Stimulated activated CD8-positive, alpha-beta memory T cell treated with anti-CD3 and anti-CD28 coated beads, Interleukin-15, amount 100 ng/mL, for 1 hour (primary cell): ENCODE measurements around the gene MTRF1.
A peak's percentile ranks its signal among the peaks of the same experiment; 100 is the strongest.
"Not testable (repeated sequence)": the region's sequence is repeated elsewhere in the genome, so short reads cannot be mapped to it uniquely, and the experiment has no call there.

ENCODE experiments used
- DNase-seq: peaks from one replicate; pipeline ENCODE4 v3.0.0-alpha.2; 2020; ENCODE audit warnings: low read depth

The MTRF1 gene

DNA sequence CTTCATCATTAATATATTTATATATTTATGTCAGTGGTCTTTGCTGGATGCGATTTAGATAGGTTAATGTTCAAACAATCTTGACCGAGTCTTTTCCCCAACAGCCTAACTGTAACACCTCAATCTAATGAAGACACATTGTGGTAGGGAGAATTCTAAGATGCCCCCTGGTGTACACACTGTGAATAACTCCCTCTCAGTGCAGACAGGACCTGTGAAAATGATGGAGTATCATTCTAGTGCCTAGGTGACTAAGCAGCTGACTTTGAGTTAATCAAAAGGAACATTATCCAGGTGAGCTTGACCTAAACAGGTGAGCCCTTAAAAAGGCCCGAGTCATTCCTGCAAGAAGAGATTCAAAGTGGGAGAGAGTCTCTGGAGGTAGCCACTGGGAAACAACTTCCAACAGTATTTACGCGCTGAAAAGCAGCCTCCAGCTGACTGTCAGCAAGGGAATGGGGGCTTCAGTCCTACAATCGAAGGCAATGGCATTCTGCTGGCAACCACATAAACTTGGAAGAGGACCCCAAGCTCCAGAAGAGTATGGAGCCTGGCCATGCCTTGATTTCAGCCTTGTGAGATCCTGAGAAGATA lies 41.0 kb downstream of the MTRF1 start:
- peak; percentile 28 for DNase-seq

DNA sequence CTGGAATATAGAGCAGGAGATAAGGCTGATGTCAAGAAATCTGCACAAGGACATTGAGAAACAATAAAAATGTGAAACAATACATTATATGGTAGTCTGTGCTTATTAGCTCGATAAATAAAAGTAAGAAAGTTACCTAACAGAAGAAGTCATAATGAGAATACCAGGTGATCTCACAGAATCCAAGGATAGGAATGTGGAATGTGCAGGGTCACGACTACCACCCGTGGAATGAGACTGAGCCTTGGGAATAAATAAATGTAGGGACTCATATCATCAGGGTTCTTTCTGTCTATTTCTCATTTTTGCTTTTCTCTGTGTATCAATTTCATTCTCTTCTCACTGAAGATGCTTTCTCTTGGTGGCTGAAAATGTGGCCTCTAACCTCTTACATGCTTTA lies 43.0 kb downstream of the MTRF1 start:
- DNase-seq, result no peak

DNA sequence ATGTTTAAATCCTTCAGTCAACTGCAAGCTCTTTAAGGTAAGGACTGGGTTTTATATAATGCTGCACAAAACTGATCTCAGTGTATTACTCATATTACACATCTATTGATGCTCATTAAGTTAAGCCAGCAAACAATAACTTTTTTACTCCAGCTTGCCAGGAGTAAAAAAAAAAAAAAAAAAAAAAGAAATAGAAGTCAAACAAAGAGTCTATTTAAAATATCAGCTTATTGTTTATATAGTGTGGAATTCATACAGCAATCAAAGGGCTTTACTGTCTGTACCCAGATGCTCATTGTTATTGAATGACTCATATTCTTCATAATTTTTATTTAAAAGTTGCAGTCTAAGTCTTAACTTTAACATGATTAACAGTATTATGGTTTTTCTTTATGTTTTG lies 47.2 kb downstream of the MTRF1 start:
- DNase-seq, result no peak

GRCh38 chr13:41213919-41214318 lies 49.5 kb downstream of the MTRF1 start:
- DNase-seq, result no peak

GRCh38 chr13:41213316-41213715 lies 50.1 kb downstream of the MTRF1 start:
- no peak for DNase-seq

- DNase-seq, result no peak
Observed at GRCh38 chr13:41212881-41213280, 50.5 kb downstream of the MTRF1 start.

DNA sequence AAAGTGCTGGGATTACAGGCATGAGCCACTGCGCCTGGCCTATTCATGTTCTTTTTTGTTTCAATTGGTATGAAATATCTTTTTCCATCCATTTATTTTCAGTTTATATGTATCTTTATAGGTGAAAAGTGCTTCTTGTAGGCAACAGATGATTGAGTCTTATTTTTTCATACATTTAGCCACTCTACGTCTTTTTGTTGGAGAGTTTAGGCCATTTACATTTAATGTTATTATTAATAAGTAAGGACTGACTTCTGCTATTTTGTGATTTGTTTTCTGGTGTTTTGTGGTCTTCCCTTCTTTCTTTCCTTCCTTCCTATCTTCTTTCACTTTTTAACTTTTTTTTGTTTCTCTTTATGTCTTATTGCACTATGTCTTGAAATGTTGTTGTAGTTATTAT lies 52.3 kb downstream of the MTRF1 start:
- no peak for DNase-seq

DNA sequence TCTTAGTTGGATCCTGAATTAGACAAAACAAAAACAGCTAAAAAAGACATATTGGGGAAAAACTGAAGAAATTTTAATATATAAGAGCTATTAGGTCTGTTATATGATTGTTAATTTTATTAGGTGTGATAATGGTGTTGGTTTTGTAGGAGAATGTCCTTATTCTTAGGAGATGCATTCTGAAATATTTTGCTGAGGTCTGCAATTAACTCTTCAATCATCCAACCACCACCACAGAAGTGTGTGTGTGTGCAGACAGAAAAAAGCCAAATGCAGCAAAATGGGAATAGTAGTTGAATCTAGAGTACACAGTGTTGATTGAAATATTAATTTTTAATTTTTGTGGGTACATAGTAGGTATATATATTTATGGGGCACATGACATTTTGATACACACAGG lies 56.9 kb downstream of the MTRF1 start:
- no peak for DNase-seq

DNA sequence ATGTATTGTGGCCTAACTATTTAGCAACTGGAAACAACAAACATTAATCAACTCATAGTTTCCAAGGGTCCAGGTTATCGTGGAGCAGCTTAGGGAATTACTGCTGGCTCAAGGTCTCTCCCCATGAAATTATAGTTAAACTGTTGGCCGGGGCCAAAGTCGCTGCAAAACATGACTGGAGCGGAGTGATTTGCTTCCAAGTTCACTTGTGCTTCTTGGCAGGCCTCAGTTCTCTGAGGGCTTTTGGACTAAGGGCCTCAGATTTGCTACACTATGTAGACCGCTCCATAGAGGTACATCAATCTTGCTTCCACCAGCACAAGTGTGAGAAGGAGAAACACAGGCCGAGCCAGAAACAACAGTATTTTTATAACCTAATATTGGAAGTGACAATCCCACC lies 59.6 kb downstream of the MTRF1 start:
- no peak for DNase-seq

DNA sequence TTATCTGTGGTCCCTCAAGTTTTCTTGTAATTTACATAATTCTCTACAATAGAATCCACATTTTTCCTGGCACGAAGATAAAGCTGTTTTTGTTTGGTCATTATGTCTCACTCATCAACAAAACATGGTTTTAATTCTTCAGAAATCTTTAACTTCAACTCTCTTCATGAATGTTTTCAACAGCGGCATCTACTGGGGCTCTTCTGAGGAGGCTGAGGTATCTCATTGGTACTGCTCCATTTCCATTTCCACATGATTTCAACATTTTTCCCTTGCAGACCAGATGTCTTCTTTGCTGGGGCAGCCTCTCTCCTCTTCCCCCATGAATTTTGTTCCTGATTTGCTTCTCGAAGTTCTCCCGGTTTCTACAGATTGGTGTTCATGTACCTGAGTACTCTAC lies 63.2 kb downstream of the MTRF1 start:
- DNase-seq, result no peak

DNA sequence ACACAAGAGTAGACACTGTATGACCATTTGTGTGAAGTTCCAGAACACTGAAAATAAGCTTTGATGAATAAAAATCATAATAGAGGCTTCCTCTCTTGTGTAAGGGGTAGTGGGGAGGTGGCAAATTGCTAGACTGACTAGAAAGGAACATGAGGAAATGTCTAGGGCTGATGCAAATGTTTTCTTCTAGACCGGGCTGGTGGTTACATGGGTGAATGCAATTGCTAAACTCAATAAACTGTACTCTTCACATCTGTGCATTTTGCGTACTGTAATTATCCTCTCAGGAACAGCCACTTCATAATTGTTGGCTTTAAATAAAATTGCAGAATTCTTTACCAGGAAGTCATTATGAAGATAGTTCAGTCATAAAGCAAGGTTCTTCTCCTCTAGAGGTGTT lies 63.9 kb downstream of the MTRF1 start:
- no peak for DNase-seq

- no peak for DNase-seq
Observed at GRCh38 chr13:41199079-41199478, 64.3 kb downstream of the MTRF1 start.

- no peak for DNase-seq
Observed at GRCh38 chr13:41196620-41197019, 66.8 kb downstream of the MTRF1 start.

DNA sequence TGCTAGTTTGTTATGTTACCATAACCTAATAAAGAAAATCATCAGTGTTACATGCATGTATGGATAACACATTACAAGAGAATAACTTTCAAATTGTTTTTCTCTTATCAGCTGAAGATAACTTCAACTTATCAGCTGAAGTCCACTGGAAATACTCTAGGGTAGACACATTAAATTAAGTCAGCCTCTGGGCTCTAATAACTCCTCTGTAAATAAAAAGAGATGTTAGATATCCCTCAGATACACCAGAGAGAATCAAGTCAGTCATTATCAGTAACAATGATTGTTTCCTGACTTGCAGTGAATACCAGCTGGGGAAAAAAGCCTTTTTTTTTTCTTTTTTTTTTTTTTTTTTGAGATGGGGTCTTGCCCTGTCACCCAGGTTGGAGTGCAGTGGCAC lies 67.4 kb downstream of the MTRF1 start:
- no peak for DNase-seq

DNA sequence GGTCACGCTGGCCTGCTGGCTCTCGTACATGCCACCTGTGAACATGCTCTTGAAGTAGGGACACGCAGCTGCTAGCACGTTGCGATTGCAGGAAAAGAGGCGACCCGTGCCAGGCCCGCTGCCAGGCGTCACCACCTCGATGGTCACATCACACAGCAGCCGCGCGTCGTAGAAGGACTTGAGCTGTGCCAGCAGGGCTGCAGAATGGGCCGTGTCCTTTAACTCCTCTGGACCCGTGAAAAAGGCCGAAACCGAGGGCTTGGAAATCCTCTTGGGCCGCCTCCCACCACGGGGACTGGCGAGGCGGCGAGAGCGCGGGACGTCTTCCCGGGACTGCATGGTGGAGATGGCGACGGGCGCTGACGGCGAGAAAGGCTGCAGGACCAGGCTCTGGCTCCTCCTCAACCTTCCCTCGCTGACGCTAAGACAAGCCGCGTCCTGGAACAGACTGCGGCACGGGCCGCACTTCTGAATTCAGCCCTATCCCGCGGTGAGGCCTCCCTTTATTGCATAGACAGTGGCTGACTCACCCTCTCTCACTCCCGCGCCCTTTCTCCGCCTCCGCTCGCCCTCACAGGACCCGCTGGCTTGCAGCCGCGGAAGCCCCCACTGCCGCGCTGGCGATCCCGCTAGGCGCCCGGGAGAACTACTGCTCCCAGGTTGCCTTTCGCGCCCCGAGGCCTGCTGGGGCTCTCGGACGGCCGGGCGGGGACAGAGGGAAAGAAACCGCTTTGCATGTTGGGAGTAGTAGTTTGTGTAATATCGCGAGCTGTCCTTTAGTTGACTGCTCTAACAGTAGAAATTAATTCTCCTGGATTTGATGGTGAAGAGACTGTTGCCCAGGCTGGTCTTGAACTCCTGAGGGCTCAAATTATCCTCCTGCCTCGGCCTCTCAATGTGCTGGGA lies 69.2 kb downstream of the MTRF1 start, which contains the start of gene KBTBD7:
TSS of gene KBTBD7 (minus strand) at position 651 of the 906 bp plus-strand sequence. CDS start at position 339, 312 bp downstream.
- DNase-seq, result peak; percentile 82

DNA sequence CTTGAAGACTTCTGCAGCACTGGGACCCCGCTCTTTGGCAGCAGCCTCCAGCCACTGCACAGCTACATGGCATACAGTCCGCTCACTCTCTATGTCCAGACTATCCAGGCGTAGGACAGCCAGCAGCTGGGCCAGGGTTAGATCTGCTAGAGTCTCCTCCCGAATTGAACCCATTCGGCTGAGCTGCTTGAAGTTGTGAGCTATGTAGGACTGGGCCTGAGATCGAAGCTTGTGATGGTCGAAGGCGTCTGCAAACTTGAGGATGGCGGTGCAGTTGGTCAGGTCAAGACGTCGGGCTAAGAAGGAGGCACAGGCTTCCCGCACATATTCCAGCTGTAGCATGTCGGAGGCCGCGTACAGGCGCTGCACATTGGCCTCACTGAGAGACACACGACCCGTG lies 69.9 kb downstream of the MTRF1 start:
- DNase-seq, result no peak

DNA sequence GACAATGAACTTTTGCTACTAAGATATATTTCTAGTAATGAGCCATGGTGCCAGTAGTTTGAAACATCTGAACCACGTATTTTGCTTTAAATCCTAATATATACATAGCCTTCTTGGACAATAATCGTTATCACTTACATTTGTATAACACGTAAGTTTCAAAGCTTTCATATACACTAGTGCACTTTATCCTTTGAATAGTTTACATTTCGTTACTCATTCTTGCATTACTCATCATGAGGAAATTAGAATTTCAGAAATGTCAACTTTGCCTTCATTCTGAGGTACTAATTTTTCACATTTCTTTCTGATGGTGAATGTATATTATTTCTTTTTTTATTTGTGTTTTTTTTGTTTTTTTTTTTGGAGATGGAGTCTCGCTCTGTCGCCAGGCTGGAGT lies 74.8 kb downstream of the MTRF1 start:
- no peak for DNase-seq

- no peak for DNase-seq
Observed at GRCh38 chr13:41186481-41186880, 76.9 kb downstream of the MTRF1 start.

DNA sequence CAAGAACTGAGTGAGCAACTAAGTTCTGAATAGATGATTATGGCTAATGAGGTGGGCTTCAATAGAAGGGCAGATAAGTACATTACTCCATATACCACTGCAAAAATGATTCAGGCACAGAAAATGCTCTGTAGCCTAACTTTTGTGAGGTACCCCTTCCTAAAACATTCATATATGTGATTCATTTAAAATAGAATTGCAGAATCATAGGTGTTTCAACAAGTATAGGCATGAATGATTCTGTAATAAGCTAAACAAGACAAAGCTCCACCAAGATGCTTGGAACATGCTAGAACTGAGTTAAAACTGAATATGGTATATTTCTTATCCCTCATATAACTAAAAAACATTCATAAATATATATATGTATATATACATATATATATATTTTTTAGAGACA lies 81.1 kb downstream of the MTRF1 start:
- no peak for DNase-seq

DNA sequence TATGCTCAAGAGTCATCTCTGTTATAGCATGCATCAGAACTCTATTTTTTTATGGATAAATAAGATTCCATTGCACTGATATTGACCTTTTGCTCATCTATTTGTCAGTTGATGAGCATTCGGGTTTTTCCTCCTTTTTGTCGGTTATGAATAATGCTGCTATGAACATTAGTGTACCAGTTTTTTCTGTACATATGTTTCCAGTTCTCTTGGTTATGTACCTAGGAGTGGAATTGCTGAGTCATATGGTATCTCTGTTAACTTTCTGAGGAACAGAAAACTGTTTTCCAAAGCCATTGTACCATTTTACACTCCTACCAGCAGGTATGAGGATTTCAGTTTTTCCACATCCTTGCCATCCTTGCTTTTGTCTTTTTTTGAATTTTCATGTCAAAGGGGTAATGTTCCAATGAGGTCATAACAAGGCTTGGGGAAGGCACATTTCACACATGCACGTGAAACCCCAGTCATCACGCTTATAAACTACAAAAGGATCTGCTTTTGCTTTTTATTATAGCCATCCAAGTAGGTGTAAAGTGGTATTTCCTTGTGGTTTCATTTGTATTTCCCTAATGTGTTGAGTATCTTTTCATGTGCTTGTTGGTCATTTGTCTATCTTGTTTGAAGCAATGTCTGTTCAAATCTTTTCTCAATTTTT lies 83.7 kb downstream of the MTRF1 start:
- DNase-seq, result no peak

DNA sequence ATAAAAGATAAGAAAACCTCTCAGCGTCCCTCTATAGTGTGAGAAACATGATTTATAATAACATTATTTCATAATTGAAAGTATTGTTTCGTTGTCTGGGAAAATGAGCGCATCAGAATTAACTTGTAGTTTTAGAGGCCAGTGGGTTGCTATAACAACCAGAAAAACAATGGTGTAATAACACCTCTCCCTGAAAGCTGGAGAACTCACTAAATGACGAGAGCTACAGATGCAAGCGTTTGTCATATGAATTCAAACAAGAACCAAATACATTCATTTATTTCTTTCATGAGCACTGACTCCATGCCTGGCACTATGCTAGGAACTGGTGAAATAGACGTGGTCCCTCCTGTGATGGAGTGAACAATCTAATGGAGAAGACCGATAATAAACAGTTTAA lies 85.3 kb downstream of the MTRF1 start:
- DNase-seq, result no peak

DNA sequence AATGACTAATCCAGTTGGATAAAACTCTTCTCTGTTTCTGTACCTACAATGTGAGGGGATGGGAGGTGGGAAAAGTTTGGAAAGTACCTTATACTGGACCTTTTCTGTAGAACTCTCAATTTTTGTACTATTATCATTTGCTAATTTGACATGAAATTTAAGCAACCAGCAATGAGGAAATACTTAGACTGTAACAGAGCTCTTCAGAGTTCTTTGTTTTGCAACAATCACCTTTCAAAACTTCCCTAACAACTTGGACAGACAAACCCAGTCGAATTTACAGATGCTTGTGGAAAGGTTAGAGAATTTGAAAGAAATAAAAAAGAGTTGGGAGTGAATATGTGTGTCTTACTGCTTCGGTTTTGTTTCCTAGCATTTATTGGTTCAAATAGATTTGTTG lies 85.8 kb downstream of the MTRF1 start:
- DNase-seq, result no peak

GRCh38 chr13:41175576-41175975 lies 87.8 kb downstream of the MTRF1 start:
- not testable (repeated sequence) for DNase-seq
